ENCODE measurements around the gene CLIC5.

DNA sequence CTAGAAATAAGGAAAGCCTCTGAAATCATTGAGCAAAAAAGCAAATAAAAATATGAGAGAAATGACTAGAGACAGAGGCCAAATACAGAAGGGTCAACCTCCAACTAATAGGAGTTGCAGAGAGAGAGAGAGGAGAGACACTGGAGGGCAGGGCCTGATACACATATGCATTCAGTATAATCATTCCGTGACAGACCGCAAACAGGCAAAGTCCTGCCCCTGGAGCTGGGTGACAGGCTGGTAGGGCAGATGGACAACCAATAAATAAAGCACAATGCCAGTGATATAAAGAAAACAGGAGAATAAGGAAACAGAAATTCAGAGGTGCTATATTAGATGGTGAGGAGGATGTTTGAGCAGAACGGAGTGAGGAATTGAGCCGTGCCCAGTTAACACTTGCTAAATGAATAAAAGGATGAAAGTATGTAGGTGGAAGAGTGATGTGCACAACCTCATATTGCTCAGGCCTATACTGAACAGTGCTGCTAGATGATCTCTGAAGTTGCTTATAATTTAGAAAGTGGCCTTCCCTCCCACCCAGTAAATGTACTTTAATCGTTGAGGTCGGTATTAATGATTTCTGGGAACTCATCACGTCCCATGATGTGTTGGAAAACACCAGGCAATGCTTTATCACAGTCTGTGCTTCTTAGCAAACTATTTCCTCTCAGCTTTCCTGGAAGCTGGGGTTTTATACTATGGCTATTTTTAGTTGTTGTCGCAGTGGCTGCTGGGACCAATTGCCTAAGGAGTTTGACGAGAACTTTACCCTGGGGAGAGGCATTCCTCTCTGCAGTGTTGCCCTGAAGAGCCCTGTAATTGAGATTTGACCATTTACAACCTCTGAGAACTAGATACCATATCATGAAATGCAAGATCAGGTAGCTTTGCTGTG, 37.6 kb upstream of the CLIC5 start:
- TF ChIP-seq, protein P1, sequence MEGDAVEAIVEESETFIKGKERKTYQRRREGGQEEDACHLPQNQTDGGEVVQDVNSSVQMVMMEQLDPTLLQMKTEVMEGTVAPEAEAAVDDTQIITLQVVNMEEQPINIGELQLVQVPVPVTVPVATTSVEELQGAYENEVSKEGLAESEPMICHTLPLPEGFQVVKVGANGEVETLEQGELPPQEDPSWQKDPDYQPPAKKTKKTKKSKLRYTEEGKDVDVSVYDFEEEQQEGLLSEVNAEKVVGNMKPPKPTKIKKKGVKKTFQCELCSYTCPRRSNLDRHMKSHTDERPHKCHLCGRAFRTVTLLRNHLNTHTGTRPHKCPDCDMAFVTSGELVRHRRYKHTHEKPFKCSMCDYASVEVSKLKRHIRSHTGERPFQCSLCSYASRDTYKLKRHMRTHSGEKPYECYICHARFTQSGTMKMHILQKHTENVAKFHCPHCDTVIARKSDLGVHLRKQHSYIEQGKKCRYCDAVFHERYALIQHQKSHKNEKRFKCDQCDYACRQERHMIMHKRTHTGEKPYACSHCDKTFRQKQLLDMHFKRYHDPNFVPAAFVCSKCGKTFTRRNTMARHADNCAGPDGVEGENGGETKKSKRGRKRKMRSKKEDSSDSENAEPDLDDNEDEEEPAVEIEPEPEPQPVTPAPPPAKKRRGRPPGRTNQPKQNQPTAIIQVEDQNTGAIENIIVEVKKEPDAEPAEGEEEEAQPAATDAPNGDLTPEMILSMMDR (IDR thresholded peaks at IDR 0.05) = no peak
- no peak for TF ChIP-seq POLR2A (IDR thresholded peaks at IDR 0.05)

All from testis (tissue), 2 donors.